ENCODE measurements around the gene MAST2. TPM values are rescaled to one million over a fixed set of nuclear protein-coding genes. Genes with fewer than 3 reads are reported as not detected.

Gene MAST2
- total RNA-seq, 1 experiment from 2014 or later = 41.9 TPM

- Histone ChIP-seq H3K79me2 (ENCODE audit: insufficient read depth, low read length) (peaks cover 72% of the 10 kb centered on the region), H3K9me2 (ENCODE audit: insufficient read depth) (no peaks in the 10 kb centered on the region), H3K4me1 (ENCODE audit: control insufficient read depth in 1 of 2, insufficient read depth in 2 of 2, low read length in 2 of 2) (no peaks in the 10 kb centered on the region), H3K36me3 (ENCODE audit: control insufficient read depth in 1 of 2, insufficient read depth in 2 of 2, low read length in 2 of 2) (no peaks in the 10 kb centered on the region), H2AFZ (ENCODE audit: low read depth, low read length, poor library complexity, severe bottlenecking) (no peak overlapping the region), H3K9me3 (ENCODE audit: control insufficient read depth in 1 of 2, insufficient read depth in 1 of 2, low read depth in 1 of 2, low read length in 2 of 2) (no peaks in the 10 kb centered on the region), H3K9ac (ENCODE audit: low read length) (no peak overlapping the region), H3K27me3 (ENCODE audit: insufficient read depth, low read length) (no peaks in the 10 kb centered on the region), H3K27ac (ENCODE audit: low read depth, low read length) (no peak overlapping the region), H3K4me3 (replicated peaks in 1 of 2; ENCODE audit: low read depth in 1 of 2, low read length in 2 of 2) (no peak overlapping the region), H3K4me2 (ENCODE audit: low read length) (no peak overlapping the region), H4K20me1 (ENCODE audit: insufficient read depth) (no peaks in the 10 kb centered on the region)
- BruUV-seq (replicated peaks) = no TSS peak
- TF ChIP-seq SRF (IDR thresholded peaks at IDR 0.05; ENCODE audit: low read depth) (no peak), ATF3 (IDR thresholded peaks at IDR 0.05) (no peak), MAX (IDR thresholded peaks at IDR 0.05) (no peak), YY1 (IDR thresholded peaks at IDR 0.05; ENCODE audit: extremely low read depth, insufficient replicate concordance, low read depth, low read length) (no peak), EGR1 (IDR thresholded peaks at IDR 0.05; ENCODE audit: low read depth) (no peak), ZFX (IDR thresholded peaks at IDR 0.05) (no peak), ELF1 (IDR thresholded peaks at IDR 0.05; ENCODE audit: borderline replicate concordance, low read depth) (no peak), ZBTB33 (IDR thresholded peaks at IDR 0.05; ENCODE audit: extremely low read depth, insufficient replicate concordance, low read length) (no peak), RAD21 (IDR thresholded peaks at IDR 0.05; ENCODE audit: low read depth) (no peak), REST (IDR thresholded peaks at IDR 0.05; ENCODE audit: low read depth) (no peak), SIN3A (IDR thresholded peaks at IDR 0.05; ENCODE audit: low read depth) (no peak), ZNF274 (IDR thresholded peaks at IDR 0.05; ENCODE audit: low read depth, low read length) (no peak), TCF7L2 (IDR thresholded peaks at IDR 0.05; ENCODE audit: borderline replicate concordance, extremely low read depth, insufficient read depth, insufficient read length) (no peak), POLR2AphosphoS5 (IDR thresholded peaks at IDR 0.05; ENCODE audit: low read depth, low read length) (no peak), SP1 (IDR thresholded peaks at IDR 0.05; ENCODE audit: low read depth) (no peak), JUND (IDR thresholded peaks at IDR 0.05) (no peak)
- no peak for DNase-seq (ENCODE audit: low read depth, low spot score)
- ATAC-seq = no peak
- intact Hi-C loops (cut with micrococcal nuclease) = no loop called here
- RAD21 ChIA-PET (ENCODE audit: low non-redundant PET in 1 of 2, low total read pairs in 2 of 2, uncharacterized antibody in 2 of 2, unreplicated experiment in 2 of 2) = no interaction called here
- POLR2A ChIA-PET = no interaction called here
- CTCF ChIA-PET = no interaction called here
Measured at GRCh38 chr1:45864167-45865106, 61.0 kb downstream of the MAST2 start.
